Activated CD8-positive, alpha-beta memory T cell treated with anti-CD3 and anti-CD28 coated beads for 48 hours (primary cell): ENCODE results near the gene PHF1.
A peak's percentile ranks its signal among the peaks of the same experiment; 100 is the strongest.
"Not testable (repeated sequence)": the region's sequence is repeated elsewhere in the genome, so short reads cannot be mapped to it uniquely, and the experiment has no call there.

ENCODE experiments used
- DNase-seq, 3 experiments: peaks; one replicate each; pipeline ENCODE4 v3.0.0-alpha.2; 2020; ENCODE audit warnings: low read depth in 2 of 3, low spot score in 2 of 3

PHF1 gene

GRCh38 chr6:33391278-33391921 lies 19.4 kb upstream of the PHF1 start, which contains the start of gene KIFC1:
TSS of gene KIFC1 (plus strand) at chr6:33391823. CDS start at chr6:33391986, 163 bp downstream.
- peak; percentile 94 to 99 (median 98) for DNase-seq

DNA sequence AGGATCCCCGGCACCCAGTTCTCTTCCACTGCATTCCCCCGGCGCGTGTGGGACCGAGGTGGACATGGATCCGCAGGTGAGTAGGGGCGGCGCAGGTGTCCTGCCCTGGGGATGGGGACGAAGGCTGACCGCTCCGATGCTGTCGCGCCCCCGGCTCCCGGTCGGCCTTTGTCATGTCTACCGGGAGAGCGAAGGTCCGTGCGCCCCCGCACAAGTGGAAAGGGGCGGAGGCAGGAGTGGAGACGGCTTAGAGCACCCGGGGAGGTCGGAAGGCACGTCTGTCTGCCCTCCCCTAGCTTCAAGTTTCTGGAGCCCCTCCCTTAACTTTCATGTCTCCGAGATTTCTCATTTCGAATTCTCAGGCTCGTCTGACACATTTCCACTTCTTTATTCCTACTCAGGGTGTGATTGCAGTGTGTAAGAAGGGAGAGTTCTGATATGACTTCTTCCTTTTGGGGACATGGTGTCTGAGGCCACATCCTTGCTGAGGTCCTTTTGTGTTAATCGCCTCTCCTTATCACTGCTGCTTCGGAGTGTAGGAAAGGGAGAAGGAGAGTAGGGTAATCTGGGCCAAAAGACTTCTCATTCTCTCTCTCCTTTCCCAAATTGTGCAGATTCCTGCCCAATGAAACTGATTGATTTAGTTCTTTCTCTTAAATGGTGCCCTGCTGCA lies 18.8 kb upstream of the PHF1 start:
- DNase-seq = peak in 2 of 3 experiments; percentile 26 to 36

DNA sequence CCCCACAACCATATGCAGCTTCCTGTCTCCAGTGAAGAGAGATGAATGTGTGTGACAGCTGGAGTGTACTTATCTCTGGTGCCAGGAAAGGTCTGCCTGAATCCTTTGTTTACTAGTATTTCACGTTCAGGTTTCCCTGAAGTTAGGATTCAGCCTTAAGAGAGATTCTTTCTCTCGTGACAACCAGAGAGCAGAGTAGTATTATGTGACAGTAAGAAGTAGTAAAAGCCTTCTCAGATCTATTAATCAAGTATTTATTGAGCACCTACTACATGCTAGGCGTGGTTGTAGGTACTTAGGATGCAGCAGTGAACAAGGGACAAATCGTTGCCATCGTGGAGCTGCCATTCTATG lies 18.2 kb upstream of the PHF1 start:
- DNase-seq = no peak

GRCh38 chr6:33392979-33393378 lies 17.8 kb upstream of the PHF1 start:
- DNase-seq = no peak

GRCh38 chr6:33397541-33397940 lies 13.3 kb upstream of the PHF1 start:
- DNase-seq = no peak

DNA sequence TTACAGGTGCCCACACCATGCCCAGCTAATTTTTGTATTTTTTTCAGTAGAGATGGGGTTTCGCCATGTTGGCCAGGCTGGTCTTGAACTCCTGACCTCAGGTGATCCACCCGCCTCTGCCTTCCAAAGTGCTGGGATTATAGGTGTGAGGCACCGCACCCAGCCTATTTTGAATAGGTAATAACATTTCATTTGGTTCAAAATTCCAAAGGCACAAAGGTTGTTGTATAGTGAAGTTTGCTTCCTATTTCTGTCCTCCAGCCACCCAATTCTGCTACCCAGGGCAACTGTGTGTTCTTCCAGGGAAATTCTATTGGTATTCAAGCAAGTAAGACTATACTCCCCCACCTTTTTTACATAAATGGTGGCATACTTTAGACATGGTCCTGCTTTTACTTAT lies 12.2 kb upstream of the PHF1 start:
- DNase-seq = not testable (repeated sequence)

GRCh38 chr6:33399881-33400280 lies 10.9 kb upstream of the PHF1 start:
- DNase-seq = not testable (repeated sequence)

DNA sequence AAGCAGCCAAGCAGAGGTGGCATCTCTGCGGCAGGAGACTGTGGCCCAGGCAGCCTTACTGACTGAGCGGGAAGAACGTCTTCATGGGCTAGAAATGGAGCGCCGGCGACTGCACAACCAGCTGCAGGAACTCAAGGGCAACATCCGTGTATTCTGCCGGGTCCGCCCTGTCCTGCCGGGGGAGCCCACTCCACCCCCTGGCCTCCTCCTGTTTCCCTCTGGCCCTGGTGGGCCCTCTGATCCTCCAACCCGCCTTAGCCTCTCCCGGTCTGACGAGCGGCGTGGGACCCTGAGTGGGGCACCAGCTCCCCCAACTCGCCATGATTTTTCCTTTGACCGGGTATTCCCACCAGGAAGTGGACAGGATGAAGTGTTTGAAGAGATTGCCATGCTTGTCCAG lies 5.9 kb upstream of the PHF1 start:
- no peak for DNase-seq

- no peak for DNase-seq
Measured at GRCh38 chr6:33405386-33405940, 5.4 kb upstream of the PHF1 start.

GRCh38 chr6:33406126-33406525 lies 4.7 kb upstream of the PHF1 start:
- no peak for DNase-seq

- DNase-seq = no peak
Measured at GRCh38 chr6:33407132-33407718, 3.6 kb upstream of the PHF1 start.

- DNase-seq = peak; percentile 98 to 99 (median 98)
Measured at GRCh38 chr6:33410050-33410710, 634 bp upstream of the PHF1 start.

DNA sequence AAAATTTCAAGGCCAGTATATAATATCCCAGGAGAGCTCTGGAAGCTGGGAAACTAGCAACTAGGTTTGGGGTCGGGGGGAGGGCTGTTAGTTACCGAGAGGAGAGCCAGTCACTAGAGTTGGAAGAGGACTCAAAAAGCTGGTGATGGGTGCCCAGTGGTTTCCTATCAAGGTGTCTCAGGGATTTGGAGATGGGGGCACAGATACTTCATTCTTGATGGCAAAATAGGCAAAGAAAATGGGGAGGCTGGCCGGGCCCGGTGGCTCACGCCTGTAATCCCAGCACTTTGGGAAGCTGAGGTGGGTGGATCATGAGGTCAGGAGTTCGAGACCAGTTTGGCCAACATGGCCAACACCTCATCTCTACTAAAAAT lies 805 bp downstream of the PHF1 start:
- no peak for DNase-seq

GRCh38 chr6:33412140-33413009 lies 1.6 kb downstream of the PHF1 start:
- no peak for DNase-seq

GRCh38 chr6:33413241-33414120 lies 2.7 kb downstream of the PHF1 start:
- DNase-seq = no peak

- no peak for DNase-seq
Measured at GRCh38 chr6:33414592-33415271, 3.9 kb downstream of the PHF1 start.

- no peak for DNase-seq
Measured at GRCh38 chr6:33415831-33416230, 5.0 kb downstream of the PHF1 start.

GRCh38 chr6:33416386-33417127 lies 5.7 kb downstream of the PHF1 start:
- DNase-seq = no peak
